SK-N-SH (cell line): ENCODE measurements around the gene ZDHHC6. TPM values are rescaled to one million over a fixed set of nuclear protein-coding genes. Genes with fewer than 3 reads are reported as not detected.
"Not testable (repeated sequence)": the region's sequence is repeated elsewhere in the genome, so short reads cannot be mapped to it uniquely, and the experiment has no call there.

Experiments
- CTCF ChIA-PET: fragments of 300-600, 350-600 bp; formaldehyde crosslinking; extraction: SDS; loops from one replicate; lab custom pipeline; 2021; lab: Yijun Ruan, JAX
- POLR2A ChIA-PET: fragments of 350-600 bp; sonication (Branson Sonifier 250); formaldehyde crosslinking; extraction: SDS; loops from one replicate; lab custom pipeline; 2020; ENCODE audit warnings: antibody characterized with exemption, inconsistent platforms; lab: Yijun Ruan, JAX
- DNase-seq: peaks from one replicate; pipeline ENCODE4 v3.0.0; 2012
- H2AFZ ChIP-seq: fragments of 200-600 bp; sonication (generic); 2 replicates; pipeline ENCODE4 v1.8.1; 2016; ENCODE audit warnings: antibody characterized with exemption, mild to moderate bottlenecking, low read depth
- H3F3A ChIP-seq: fragments of 200-600 bp; sonication (generic); replicated peaks from 2 replicates; pipeline ENCODE3; 2016; ENCODE audit warnings: antibody characterized with exemption, mild to moderate bottlenecking; ENCODE audit not compliant: insufficient read depth
- H3K27ac ChIP-seq, 2 experiments: fragments of 200-500 bp in 1 of 2; fragments of 200-600 bp in 1 of 2; sonication (Bioruptor generic) in 1 of 2; sonication (generic), shearing (Covaris generic) in 1 of 2; 2 replicates each; pipeline versions ENCODE4 v1.5.1 to v1.6.1; 2014 to 2016; ENCODE audit warnings: low read depth in 2 of 2, inconsistent platforms in 1 of 2, low read length in 1 of 2, mild to moderate bottlenecking in 1 of 2, mixed read lengths in 1 of 2
- H3K27me3 ChIP-seq: fragments of 200-600 bp; sonication (generic), shearing (Covaris generic); 2 replicates; pipeline ENCODE4 v1.6.1; 2016; ENCODE audit warnings: mixed run types; ENCODE audit not compliant: insufficient read depth
- H3K36me3 ChIP-seq, 2 experiments: fragments of 200-500 bp in 1 of 2; fragments of 200-600 bp in 1 of 2; sonication (Bioruptor generic) in 1 of 2; sonication (generic) in 1 of 2; replicated peaks in 1 of 2; 2 replicates each; pipeline versions ENCODE3 to v1.5.1; 2014 to 2016; ENCODE audit warnings: low read length in 1 of 2, mild to moderate bottlenecking in 1 of 2; ENCODE audit not compliant: insufficient read depth in 2 of 2, control insufficient read depth in 1 of 2
- H3K4me1 ChIP-seq, 2 experiments: fragments of 200-500 bp in 1 of 2; fragments of 200-600 bp in 1 of 2; sonication (Bioruptor generic) in 1 of 2; sonication (generic), shearing (Covaris generic) in 1 of 2; 2 replicates each; pipeline versions ENCODE4 v1.5.1 to v1.6.1; 2014 to 2016; ENCODE audit warnings: low read depth in 1 of 2, low read length in 1 of 2, mixed run types in 1 of 2; ENCODE audit not compliant: insufficient read depth in 2 of 2, control insufficient read depth in 1 of 2
- H3K4me2 ChIP-seq: fragments of 200-600 bp; sonication (generic), shearing (Covaris generic); 2 replicates; pipeline ENCODE4 v1.6.1; 2017; ENCODE audit warnings: mixed run types
- H3K4me3 ChIP-seq, 2 experiments: fragments of 200-500 bp in 1 of 2; fragments of 200-600 bp in 1 of 2; sonication (Bioruptor generic) in 1 of 2; sonication (generic), shearing (Covaris generic) in 1 of 2; 2 replicates each; pipeline versions ENCODE4 v1.5.1 to v1.8.1; 2014 to 2016; ENCODE audit warnings: low read depth in 2 of 2, inconsistent platforms in 1 of 2, low read length in 1 of 2, mild to moderate bottlenecking in 1 of 2, mixed read lengths in 1 of 2, moderate library complexity in 1 of 2
- H3K79me2 ChIP-seq: fragments of 200-600 bp; sonication (generic); 2 replicates; pipeline ENCODE4 v1.8.1; 2017; ENCODE audit warnings: mild to moderate bottlenecking; ENCODE audit not compliant: insufficient read depth
- H3K9ac ChIP-seq: fragments of 200-600 bp; sonication (generic); 2 replicates; pipeline ENCODE4 v1.6.1; 2017; ENCODE audit warnings: mixed run types
- H3K9me2 ChIP-seq: fragments of 200-600 bp; sonication (generic); 2 replicates; pipeline ENCODE4 v1.6.1; 2017; ENCODE audit warnings: mixed run types
- H3K9me3 ChIP-seq: fragments of 200-600 bp; sonication (generic); 2 replicates; pipeline ENCODE4 v1.6.1; 2017; ENCODE audit warnings: mixed run types, mild to moderate bottlenecking, moderate library complexity
- H4K20me1 ChIP-seq: fragments of 200-600 bp; sonication (generic); 2 replicates; pipeline ENCODE4 v1.6.1; 2017; ENCODE audit warnings: mild to moderate bottlenecking, mixed run types; ENCODE audit not compliant: insufficient read depth
- EZH2phosphoT487 ChIP-seq: fragments of 200-600 bp; sonication (generic); IDR thresholded peaks from 2 replicates; pipeline ENCODE4 v1.6.1; 2017; ENCODE audit warnings: low read depth, mixed run types, mild to moderate bottlenecking, antibody characterized with exemption, moderate library complexity, borderline replicate concordance
- GATA2 ChIP-seq: sonication (generic); formaldehyde crosslinking; IDR thresholded peaks from 2 replicates; pipeline ENCODE4 v1.5.0; 2020; ENCODE audit warnings: mild to moderate bottlenecking, missing genetic modification reagents
- JUND ChIP-seq: IDR thresholded peaks from 2 replicates; pipeline ENCODE4 v1.4.0; 2012
- MEF2A ChIP-seq: IDR thresholded peaks from 2 replicates; pipeline ENCODE4 v1.4.0; 2012; ENCODE audit warnings: low read depth, borderline replicate concordance
- MXI1 ChIP-seq: IDR thresholded peaks from 2 replicates; pipeline ENCODE4 v1.6.1; 2012; ENCODE audit warnings: mild to moderate bottlenecking, low read depth, low read length, improper control_type of control experiment
- NFIC ChIP-seq: IDR thresholded peaks from 2 replicates; pipeline ENCODE4 v1.4.0; 2012; ENCODE audit warnings: borderline replicate concordance
- PBX3 ChIP-seq: IDR thresholded peaks from 2 replicates; pipeline ENCODE4; 2012
- RCOR1 ChIP-seq: fragments of 150-350 bp; IDR thresholded peaks from 2 replicates; pipeline ENCODE4 v1.6.1; 2017; ENCODE audit warnings: antibody characterized with exemption, low read length
- RXRA ChIP-seq: IDR thresholded peaks from 2 replicates; pipeline ENCODE4 v1.4.0; 2012; ENCODE audit warnings: low read depth, mild to moderate bottlenecking, borderline replicate concordance
- SMC3 ChIP-seq: IDR thresholded peaks from 2 replicates; pipeline ENCODE4 v1.6.1; 2012; ENCODE audit warnings: low read depth, low read length, improper control_type of control experiment
- TCF12 ChIP-seq: IDR thresholded peaks from 2 replicates; pipeline ENCODE4 v1.4.0; 2012
- TEAD4 ChIP-seq: IDR thresholded peaks from 2 replicates; pipeline ENCODE4 v1.4.0; 2012; ENCODE audit warnings: mild to moderate bottlenecking, borderline replicate concordance; ENCODE audit not compliant: insufficient read depth
- USF1 ChIP-seq: IDR thresholded peaks from 2 replicates; pipeline ENCODE4 v1.4.0; 2012; ENCODE audit warnings: low read depth, borderline replicate concordance
- YY1 ChIP-seq: IDR thresholded peaks from 2 replicates; pipeline ENCODE4 v1.4.0; 2012; ENCODE audit warnings: low read depth, mild to moderate bottlenecking
- WGBS: methylation state at CpG from one replicate; pipeline ENCODE4 v1.1.6; 2017; ENCODE audit warnings: low lambda C conversion rate; 5-methylcytosine and 5-hydroxymethylcytosine counted together
- polyA plus RNA-seq, 3 experiments: library from polyadenylated mRNA; depleted of rRNA; stranded (reverse); fragments of >200 nt; gene quantifications; 2 replicates each; pipeline ENCODE4 v1.2.3, GENCODE V29; 2012

ZDHHC6 gene
- polyA plus RNA-seq, 1 of the 3 experiments (the other 2 are of a cell fraction), result 12.5 TPM

GRCh38 chr10:112409299-112409698 is 37.4 kb downstream of the ZDHHC6 start:
- POLR2A ChIA-PET, result no interaction called here
- no peak overlapping the region for H3K4me3 ChIP-seq
- no peak for TF ChIP-seq USF1
- no peak for TF ChIP-seq RXRA
- no peak for TF ChIP-seq PBX3
- TF ChIP-seq TEAD4, result no peak
- TF ChIP-seq SMC3, result no peak
- TF ChIP-seq JUND, result no peak
- H3K27me3 ChIP-seq, result peaks cover 6% of the 10 kb centered on the region; the same call in 1 of the 2 replicates
- no peaks in the 10 kb centered on the region for H3K4me1 ChIP-seq
- WGBS, result 0% methylated on average over 2 of the region's 2 CpGs
- no peaks in the 10 kb centered on the region for H3K79me2 ChIP-seq
- no peaks in the 10 kb centered on the region for H4K20me1 ChIP-seq
- no peak overlapping the region for H3K4me2 ChIP-seq
- no peaks in the 10 kb centered on the region for H3K9me2 ChIP-seq
- CTCF ChIA-PET, result interaction anchor here (0.9 kb wide), 1 partner anchor 63 kb away, joined by 3 read pairs; no protein-coding TSS in a partner anchor
- H3K9me3 ChIP-seq, result no peaks in the 10 kb centered on the region
- no peak overlapping the region for H3K9ac ChIP-seq
- DNase-seq, result no peak
- no peak overlapping the region for H3K27ac ChIP-seq
- no peaks in the 10 kb centered on the region for H3F3A ChIP-seq
- H3K36me3 ChIP-seq, result no peaks in the 10 kb centered on the region
- no peak overlapping the region for H2AFZ ChIP-seq

GRCh38 chr10:112407696-112408095 is 39.0 kb downstream of the ZDHHC6 start:
- H3K9me3 ChIP-seq, result no peaks in the 10 kb centered on the region
- POLR2A ChIA-PET, result no interaction called here

DNA sequence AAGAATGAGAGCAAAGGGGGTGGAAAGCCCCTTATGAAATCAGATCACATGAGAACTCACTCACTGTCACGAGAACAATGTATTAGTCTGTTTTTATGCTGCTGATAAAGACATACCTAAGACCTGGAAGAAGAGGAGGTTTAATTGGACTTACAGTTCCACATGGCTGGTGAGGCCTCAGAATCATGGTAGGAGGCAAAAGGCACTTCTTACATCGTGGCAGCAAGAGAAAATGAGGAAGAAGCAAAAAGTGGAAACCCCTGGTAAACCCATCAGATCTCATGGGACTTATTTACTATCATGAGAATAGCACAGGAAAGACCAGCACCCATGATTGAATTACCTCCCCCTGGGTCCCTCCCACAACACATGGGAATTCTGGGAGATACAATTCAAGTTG is 39.9 kb downstream of the ZDHHC6 start:
- DNase-seq, H3F3A ChIP-seq, H3K36me3 ChIP-seq, H3K9ac ChIP-seq, H3K9me2 ChIP-seq, H2AFZ ChIP-seq, H3K9me3 ChIP-seq, H3K4me2 ChIP-seq, H3K27me3 ChIP-seq, H4K20me1 ChIP-seq, POLR2A ChIA-PET, CTCF ChIA-PET, H3K4me1 ChIP-seq, H3K79me2 ChIP-seq, H3K4me3 ChIP-seq, H3K27ac ChIP-seq: not testable (repeated sequence)
- 4% methylated on average over 2 of the region's 2 CpGs for WGBS

More at GRCh38 chr10:112407696-112408095, 39.0 kb downstream of the ZDHHC6 start:
- H3F3A ChIP-seq, result no peaks in the 10 kb centered on the region
- no peak for DNase-seq
- no peaks in the 10 kb centered on the region for H4K20me1 ChIP-seq
- H3K4me3 ChIP-seq, result no peak overlapping the region
- no peak overlapping the region for H3K27ac ChIP-seq
- 58% methylated on average over 1 of the region's 1 CpG for WGBS
- H3K9me2 ChIP-seq, result no peaks in the 10 kb centered on the region
- TF ChIP-seq YY1 (no peak), EZH2phosphoT487 (no peak), NFIC (no peak), TCF12 (no peak), RCOR1 (no peak), SMC3 (no peak), MXI1 (no peak), MEF2A (no peak), GATA2 (no peak)
- TF ChIP-seq, all 33 proteins: peak for 0
- Histone ChIP-seq H3K79me2 (no peaks in the 10 kb centered on the region), H3K9ac (no peak overlapping the region), H3K36me3 (no peaks in the 10 kb centered on the region), H3K4me1 (no peaks in the 10 kb centered on the region), H3K27me3 (peaks cover 6% of the 10 kb centered on the region; the same call in 1 of the 2 replicates), H2AFZ (no peak overlapping the region), H3K4me2 (no peak overlapping the region)
- CTCF ChIA-PET, result no interaction called here
